GM10248 (cell line): ENCODE measurements around the gene EFNB2.

Experiments
- CTCF ChIA-PET: fragments of 300-600 bp; sonication (Branson Sonifier 250); formaldehyde crosslinking; extraction: SDS; loops from one replicate; lab custom pipeline; 2021; ENCODE audit warnings: antibody characterized with exemption; lab: Yijun Ruan, JAX
- POLR2A ChIA-PET: fragments of 350-650 bp; sonication (Branson Sonifier 250); formaldehyde crosslinking; extraction: SDS; loops from one replicate; lab custom pipeline; 2020; ENCODE audit warnings: antibody characterized with exemption; lab: Yijun Ruan, JAX
- DNase-seq: peaks from one replicate; pipeline ENCODE4 v3.0.0; 2012; ENCODE audit errors: extremely low spot score
- CTCF ChIP-seq: IDR thresholded peaks from 2 replicates; pipeline ENCODE4 v1.5.1; 2012; ENCODE audit warnings: mild to moderate bottlenecking, low read depth; ENCODE audit errors: extremely low read depth, missing control alignments, control extremely low read depth

The EFNB2 gene

GRCh38 chr13:106468744-106469590 lies 66.5 kb downstream of the EFNB2 start:
- DNase-seq: no peak
- ChIA-PET CTCF (interaction anchor here (1.5 kb wide), 1 partner anchor 15 kb away, joined by 4 read pairs; no protein-coding TSS in a partner anchor), POLR2A (no interaction called here)
- TF ChIP-seq CTCF: no peak

DNA sequence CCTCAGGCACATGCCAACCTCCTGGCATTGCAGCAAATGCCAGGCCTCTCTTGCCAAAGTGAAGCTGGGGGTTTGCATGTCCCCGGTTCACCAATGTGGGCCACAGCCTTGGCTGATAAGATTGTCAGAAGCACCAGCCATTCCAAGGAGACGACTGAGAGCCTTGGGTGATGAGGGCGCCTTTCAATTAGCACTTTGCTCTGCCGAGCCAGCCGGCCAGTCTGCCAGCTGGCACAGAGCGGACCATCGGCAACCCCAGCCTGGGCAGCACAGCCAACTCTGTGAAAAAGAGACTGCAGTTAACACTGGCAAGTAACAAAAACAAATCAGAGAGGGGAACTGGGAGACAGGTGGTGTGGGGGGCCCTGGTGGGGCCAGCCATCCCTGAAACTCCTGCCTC lies 67.3 kb downstream of the EFNB2 start:
- ChIA-PET CTCF (interaction anchor here (1.1 to 1.5 kb wide), 2 partner anchors 14 to 18 kb away, joined by 3 to 4 read pairs; no protein-coding TSS in a partner anchor), POLR2A (no interaction called here)
- no peak for DNase-seq
- no peak for TF ChIP-seq CTCF

DNA sequence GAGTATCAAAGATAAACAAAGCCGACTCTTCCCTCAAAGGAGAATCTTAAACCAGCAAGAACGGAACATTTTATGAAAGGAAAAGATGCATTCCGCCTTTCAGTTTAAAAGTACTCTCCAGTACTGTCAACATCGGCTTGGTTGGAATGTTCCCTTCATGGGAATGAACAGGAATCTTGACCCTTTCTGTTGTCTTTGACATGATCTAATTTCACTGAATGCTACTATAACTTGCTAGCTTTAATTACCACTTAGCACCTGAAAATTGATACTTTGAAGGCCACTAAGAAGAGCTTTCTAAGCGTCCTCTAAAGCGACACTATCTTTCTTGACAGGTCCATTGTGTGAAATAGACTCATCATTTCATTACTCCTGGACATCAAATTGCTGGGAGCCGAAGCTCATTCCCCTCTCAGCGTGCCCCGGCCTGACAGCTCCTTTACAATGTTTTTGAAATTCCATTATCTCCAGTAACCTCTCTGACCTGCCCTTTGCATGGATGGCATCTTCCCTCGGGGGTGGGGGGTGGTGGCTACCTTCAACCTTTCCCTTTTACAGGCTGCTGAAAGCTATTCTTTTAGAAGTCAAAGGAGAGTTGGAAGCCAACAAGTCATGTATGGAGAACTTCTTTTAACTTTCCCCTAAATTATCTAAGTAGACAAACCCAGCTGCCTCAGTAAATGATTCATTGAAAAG lies 67.9 kb downstream of the EFNB2 start:
- POLR2A ChIA-PET: no interaction called here

GRCh38 chr13:106466691-106467426 lies 68.6 kb downstream of the EFNB2 start:
- POLR2A ChIA-PET: no interaction called here
- CTCF ChIA-PET: interaction anchor here (1.1 to 1.2 kb wide), 2 partner anchors 9 to 19 kb away, joined by 3 read pairs; no protein-coding TSS in a partner anchor

More for the DNA sequence above, 67.9 kb downstream of the EFNB2 start:
- no peak for TF ChIP-seq CTCF
- DNase-seq: no peak
- CTCF ChIA-PET: interaction anchor here (1.1 to 1.5 kb wide), 2 partner anchors 14 to 18 kb away, joined by 3 to 4 read pairs; no protein-coding TSS in a partner anchor

DNA sequence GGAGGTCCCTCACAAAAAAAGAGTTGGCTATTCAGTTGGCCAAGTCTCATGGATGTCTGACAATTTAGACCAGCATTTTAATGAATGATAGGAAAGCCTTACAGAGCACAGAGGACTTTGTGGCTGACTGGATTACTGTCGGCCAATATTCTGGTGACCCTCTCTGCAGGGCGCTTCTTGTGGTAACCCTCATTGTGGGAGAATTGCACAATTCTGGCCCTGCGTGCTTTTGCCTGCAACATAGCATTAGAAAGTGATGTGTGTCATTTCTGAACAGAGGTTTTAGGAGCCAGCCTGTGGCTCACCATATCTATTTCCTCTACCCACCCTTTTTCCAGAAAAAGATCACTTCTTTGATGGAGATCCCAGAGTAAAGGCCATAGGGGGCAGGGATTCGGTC lies 71.4 kb downstream of the EFNB2 start:
- no peak for TF ChIP-seq CTCF
- DNase-seq: no peak
- CTCF ChIA-PET: no interaction called here
- POLR2A ChIA-PET: no interaction called here

More at GRCh38 chr13:106466691-106467426, 68.6 kb downstream of the EFNB2 start:
- TF ChIP-seq CTCF: no peak
- DNase-seq: no peak

GRCh38 chr13:106462710-106463109 lies 72.8 kb downstream of the EFNB2 start:
- DNase-seq: no peak
- no peak for TF ChIP-seq CTCF
- CTCF ChIA-PET: no interaction called here
- POLR2A ChIA-PET: no interaction called here
